GM23338 (cell line): ENCODE results near the gene MRPL34. TPM values are rescaled to one million over a fixed set of nuclear protein-coding genes. Genes with fewer than 3 reads are reported as not detected.

Source experiments
- CTCF ChIP-seq, 2 experiments: fragments of 200-600 bp in 1 of 2; sonication (generic) in 1 of 2; conservative IDR thresholded peaks; 2 replicates each; pipeline versions ENCODE4 v1.5.1 to v1.6.1; 2016 to 2017; ENCODE audit warnings: antibody characterized with exemption in 2 of 2, low read depth in 2 of 2, mild to moderate bottlenecking in 2 of 2, moderate library complexity in 1 of 2
- ETS1 ChIP-seq: IDR thresholded peaks from 2 replicates; pipeline ENCODE4 v1.6.1; 2016; ENCODE audit warnings: antibody characterized with exemption
- EZH2 ChIP-seq: fragments of 200-600 bp; sonication (generic); IDR thresholded peaks from one replicate; pipeline ENCODE4 v1.8.0; 2017; ENCODE audit warnings: antibody characterized with exemption, mild to moderate bottlenecking, low read depth; ENCODE audit not compliant: unreplicated experiment
- EZH2phosphoT487 ChIP-seq: fragments of 200-600 bp; sonication (generic); IDR thresholded peaks from one replicate; pipeline ENCODE4 v1.8.1; 2018; ENCODE audit warnings: antibody characterized with exemption; ENCODE audit not compliant: unreplicated experiment
- JUNB ChIP-seq: IDR thresholded peaks from one replicate; pipeline ENCODE4 v1.6.1; 2016; ENCODE audit warnings: antibody characterized with exemption; ENCODE audit not compliant: unreplicated experiment
- NANOG ChIP-seq: IDR thresholded peaks from 2 replicates; pipeline ENCODE4 v1.6.1; 2016; ENCODE audit warnings: antibody characterized with exemption, borderline replicate concordance
- POLR2AphosphoS5 ChIP-seq: IDR thresholded peaks from 2 replicates; pipeline ENCODE4 v1.6.1; 2016; ENCODE audit warnings: antibody characterized with exemption, low read depth
- REST ChIP-seq: IDR thresholded peaks from one replicate; pipeline ENCODE4 v1.6.1; 2018; ENCODE audit warnings: antibody characterized with exemption; ENCODE audit not compliant: unreplicated experiment
- STAT1 ChIP-seq: IDR thresholded peaks from one replicate; pipeline ENCODE4 v1.6.1; 2016; ENCODE audit warnings: antibody characterized with exemption; ENCODE audit not compliant: unreplicated experiment
- ZNF114 ChIP-seq: fragments of 250-450 bp; sonication (Bioruptor Pico); IDR thresholded peaks from 2 replicates; pipeline ENCODE4 v1.5.0; 2020; ENCODE audit warnings: mild to moderate bottlenecking, moderate library complexity
- ZNF331 ChIP-seq: fragments of 250-450 bp; sonication (Bioruptor Pico); IDR thresholded peaks from 2 replicates; pipeline ENCODE4 v1.5.0; 2020; ENCODE audit warnings: low read depth, mild to moderate bottlenecking, moderate library complexity
- ZNF462 ChIP-seq: fragments of 250-450 bp; sonication (Bioruptor Pico); IDR thresholded peaks from 2 replicates; pipeline ENCODE4 v1.5.0; 2020; ENCODE audit warnings: mild to moderate bottlenecking, moderate library complexity
- polyA plus RNA-seq: library from polyadenylated mRNA; unstranded; fragments of >200 nt; fragmentation: Nextera tagmentation; extraction: Ambion mirVana; gene quantifications from 2 replicates; pipeline ENCODE4 v1.2.1, GENCODE V29; 2016
- total RNA-seq: library from RNA; depleted of rRNA; stranded (reverse); fragments of >200 nt; shearing (Covaris generic); gene quantifications from 2 replicates; pipeline ENCODE4 v1.2.3, GENCODE V29; 2014

The MRPL34 gene
- total and polyA plus RNA-seq, 2 experiments from 2014 or later = 59.9 to 266 TPM

GRCh38 chr19:17327654-17328516 is 22.2 kb downstream of the MRPL34 start (continued):
- TF ChIP-seq ZNF462 (CRISPR knock-in tag) (no peak), EZH2 (no peak), POLR2AphosphoS5 (peak; percentile 84), ZNF331 (CRISPR knock-in tag) (no peak), NANOG (no peak), ZNF114 (no peak), ETS1 (no peak), CTCF (conservative IDR thresholded peaks at IDR 0.05; ENCODE audit: low read depth in 2 of 2) (peak; percentile 55 to 85), REST (no peak), JUNB (no peak), EZH2phosphoT487 (no peak), STAT1 (no peak)
